GM13977 (cell line): ENCODE data around the gene PGAM5.

Experiments
- DNase-seq: peaks from one replicate; pipeline ENCODE4 v3.0.0; 2012; ENCODE audit warnings: low spot score
- in situ Hi-C: fragments of 300-500 bp; cut with MboI; formaldehyde crosslinking; loops from one replicate; pipeline ENCODE4 v1.12.0; 2022; ENCODE audit warnings: low sequenced_read_pairs, low pct_unique_long_range_greater_than_20kb, mixed read lengths, inconsistent platforms; ENCODE audit not compliant: unreplicated experiment
- TF ChIP-seq, protein P1 (sequence below): IDR thresholded peaks from 2 replicates; pipeline ENCODE4 v1.5.1; 2012; ENCODE audit warnings: mild to moderate bottlenecking, control low read depth; ENCODE audit not compliant: insufficient read depth; ENCODE audit errors: extremely low read depth, missing control alignments

Gene PGAM5

DNA sequence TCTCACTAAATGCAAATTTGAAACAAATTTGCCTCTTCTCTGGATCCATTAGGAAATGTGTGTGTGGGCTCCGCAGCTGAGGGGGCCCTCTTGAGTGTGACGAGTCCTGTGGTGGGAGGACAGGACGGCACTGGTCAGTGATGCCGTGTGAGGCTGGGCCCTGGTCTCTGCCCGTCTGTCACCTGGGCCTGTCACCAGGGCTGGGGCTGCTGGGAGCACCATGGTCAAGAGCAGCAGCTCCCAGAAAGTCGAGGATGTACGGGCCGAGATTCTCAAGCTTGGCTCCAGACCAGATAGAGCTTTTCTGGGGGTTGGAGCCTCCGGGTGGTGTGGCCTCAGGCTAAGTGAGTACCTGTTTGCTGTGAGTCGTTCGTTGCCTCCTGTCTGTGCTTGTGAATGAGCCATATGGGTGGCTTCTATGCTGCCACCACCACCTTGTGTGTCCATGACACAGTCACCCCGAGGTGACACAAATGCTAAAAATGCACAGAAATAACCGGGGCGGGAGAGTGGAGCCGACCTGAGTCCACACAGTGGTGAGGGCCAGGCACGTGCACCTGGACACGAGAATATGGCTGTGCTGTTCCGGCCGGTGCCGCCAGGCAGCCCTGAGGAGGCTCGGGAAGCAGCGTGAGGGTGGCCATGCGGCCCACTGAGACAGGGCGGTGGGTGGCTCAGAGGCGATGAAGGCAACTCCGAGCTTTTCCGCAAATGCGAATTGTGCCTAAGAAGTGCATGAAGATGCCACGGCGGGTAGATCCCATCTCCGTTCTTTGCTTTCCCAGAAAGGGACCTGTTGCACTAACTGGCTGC lies 8.7 kb downstream of the PGAM5 start:
- DNase-seq, result no peak
- in situ Hi-C loops, result no loop called here

DNA sequence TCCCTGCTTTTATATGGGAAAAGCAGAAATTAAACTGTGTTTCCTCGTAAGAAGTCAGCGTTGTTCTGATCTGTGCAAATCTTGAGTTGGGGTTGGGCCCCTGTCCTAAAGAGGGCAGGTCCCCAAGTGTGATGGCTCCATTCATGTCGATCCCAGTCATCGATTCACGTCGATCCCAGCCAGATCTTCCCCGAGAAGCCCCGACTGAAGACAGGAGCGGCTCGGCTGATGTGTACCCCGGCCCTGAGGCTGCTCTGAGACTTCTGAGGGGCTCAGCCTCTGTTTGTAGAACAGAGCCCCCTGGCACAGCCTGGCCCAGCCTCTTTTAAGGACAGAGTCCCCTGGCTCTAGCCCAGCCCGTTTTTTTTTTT lies 9.3 kb downstream of the PGAM5 start:
- TF ChIP-seq, protein P1, sequence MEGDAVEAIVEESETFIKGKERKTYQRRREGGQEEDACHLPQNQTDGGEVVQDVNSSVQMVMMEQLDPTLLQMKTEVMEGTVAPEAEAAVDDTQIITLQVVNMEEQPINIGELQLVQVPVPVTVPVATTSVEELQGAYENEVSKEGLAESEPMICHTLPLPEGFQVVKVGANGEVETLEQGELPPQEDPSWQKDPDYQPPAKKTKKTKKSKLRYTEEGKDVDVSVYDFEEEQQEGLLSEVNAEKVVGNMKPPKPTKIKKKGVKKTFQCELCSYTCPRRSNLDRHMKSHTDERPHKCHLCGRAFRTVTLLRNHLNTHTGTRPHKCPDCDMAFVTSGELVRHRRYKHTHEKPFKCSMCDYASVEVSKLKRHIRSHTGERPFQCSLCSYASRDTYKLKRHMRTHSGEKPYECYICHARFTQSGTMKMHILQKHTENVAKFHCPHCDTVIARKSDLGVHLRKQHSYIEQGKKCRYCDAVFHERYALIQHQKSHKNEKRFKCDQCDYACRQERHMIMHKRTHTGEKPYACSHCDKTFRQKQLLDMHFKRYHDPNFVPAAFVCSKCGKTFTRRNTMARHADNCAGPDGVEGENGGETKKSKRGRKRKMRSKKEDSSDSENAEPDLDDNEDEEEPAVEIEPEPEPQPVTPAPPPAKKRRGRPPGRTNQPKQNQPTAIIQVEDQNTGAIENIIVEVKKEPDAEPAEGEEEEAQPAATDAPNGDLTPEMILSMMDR, result no peak
- DNase-seq, result no peak
- in situ Hi-C loops, result no loop called here

More for the DNA sequence above, 8.7 kb downstream of the PGAM5 start:
- TF ChIP-seq, protein P1, result no peak

DNA sequence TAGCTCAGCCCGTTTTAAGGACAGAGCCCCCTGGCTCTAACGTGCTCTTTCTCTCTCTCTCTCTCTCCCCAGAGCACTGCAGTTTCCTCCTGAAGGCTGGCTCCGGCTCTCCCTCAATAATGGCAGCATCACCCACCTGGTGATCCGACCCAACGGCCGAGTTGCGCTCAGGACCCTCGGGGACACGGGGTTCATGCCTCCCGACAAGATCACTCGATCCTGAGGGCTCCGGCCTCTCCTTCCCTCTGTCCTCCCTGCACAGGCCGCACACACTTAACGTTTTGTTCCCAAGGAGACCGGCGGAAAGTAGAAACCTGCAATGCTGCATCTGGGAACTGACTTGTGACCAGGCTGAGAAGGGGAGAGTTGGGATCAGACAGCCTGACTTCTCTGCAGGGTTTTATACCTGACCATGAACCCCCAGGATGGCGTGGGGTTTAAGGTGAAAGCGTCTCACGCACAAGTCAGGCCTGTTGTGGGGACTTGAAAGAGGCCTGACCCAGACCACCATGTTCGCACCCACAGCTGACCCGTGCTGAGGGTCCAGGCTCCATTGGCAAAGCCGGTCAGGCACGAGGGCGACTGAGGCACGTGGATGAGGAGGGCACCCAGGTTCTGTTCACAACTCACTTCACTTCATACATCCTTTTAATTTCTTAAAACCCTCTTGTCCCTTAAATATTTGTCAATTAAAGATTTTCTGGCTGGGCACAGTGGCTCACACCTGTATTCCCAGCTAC lies 10.1 kb downstream of the PGAM5 start:
- in situ Hi-C loops, result no loop called here
- no peak for DNase-seq
- TF ChIP-seq, protein P1, result no peak

DNA sequence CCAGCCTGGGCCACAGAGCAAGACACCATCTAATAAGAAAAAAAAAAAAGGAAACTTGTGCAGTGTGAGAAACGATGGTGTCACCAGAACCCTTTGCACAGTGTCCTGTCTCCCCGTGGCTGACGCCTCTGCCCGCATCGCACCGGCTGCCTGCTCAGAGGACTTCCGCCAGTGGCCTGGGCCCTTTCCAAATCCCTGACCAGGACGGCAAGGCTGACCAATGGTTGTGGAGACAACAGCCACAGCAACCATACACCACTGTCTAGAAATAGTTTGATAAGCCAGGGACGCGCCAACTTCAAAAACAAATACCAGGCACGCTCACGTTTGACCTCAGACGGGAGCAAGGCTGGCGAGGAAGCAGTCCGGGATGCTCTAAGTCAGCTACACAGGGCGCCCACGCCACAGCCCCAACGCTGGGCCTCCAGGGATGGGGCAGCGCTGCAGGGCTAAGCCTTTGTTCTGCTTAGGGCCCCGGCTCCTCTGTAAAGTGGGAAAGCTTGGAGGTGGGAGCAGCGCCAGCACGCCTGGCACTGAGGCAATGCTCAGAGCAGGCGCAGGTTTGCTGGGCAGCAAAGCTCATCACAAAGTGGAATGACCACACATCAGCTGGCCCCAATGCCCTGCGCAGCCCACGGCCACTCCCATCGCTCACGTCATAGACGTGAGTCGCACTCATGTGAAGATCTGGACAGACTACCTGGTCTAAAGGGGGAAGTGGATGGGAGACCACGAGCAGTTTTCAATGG lies 12.5 kb downstream of the PGAM5 start:
- in situ Hi-C loops, result no loop called here
- TF ChIP-seq, protein P1, result no peak

DNA sequence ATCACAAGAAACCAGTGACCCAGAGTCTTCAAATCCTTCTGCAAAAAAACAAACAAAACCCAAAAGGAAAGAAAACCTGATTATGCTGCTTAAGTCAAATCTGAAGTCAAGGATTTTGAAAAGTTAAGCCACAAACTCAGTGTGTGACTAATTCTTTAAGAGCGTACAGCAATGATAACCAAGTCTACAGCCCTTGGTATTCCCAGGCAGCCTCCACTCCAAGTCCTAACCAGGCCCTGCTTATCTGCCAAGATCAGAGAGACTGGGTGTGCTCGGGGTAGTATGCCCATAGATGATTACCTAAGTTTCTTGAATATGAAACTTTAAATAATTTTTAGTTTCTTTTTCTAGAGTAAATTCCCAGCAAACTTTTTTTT lies 13.1 kb downstream of the PGAM5 start:
- in situ Hi-C loops, result no loop called here
- TF ChIP-seq, protein P1, result no peak
- DNase-seq, result no peak

More for the DNA sequence above, 12.5 kb downstream of the PGAM5 start:
- no peak for DNase-seq

DNA sequence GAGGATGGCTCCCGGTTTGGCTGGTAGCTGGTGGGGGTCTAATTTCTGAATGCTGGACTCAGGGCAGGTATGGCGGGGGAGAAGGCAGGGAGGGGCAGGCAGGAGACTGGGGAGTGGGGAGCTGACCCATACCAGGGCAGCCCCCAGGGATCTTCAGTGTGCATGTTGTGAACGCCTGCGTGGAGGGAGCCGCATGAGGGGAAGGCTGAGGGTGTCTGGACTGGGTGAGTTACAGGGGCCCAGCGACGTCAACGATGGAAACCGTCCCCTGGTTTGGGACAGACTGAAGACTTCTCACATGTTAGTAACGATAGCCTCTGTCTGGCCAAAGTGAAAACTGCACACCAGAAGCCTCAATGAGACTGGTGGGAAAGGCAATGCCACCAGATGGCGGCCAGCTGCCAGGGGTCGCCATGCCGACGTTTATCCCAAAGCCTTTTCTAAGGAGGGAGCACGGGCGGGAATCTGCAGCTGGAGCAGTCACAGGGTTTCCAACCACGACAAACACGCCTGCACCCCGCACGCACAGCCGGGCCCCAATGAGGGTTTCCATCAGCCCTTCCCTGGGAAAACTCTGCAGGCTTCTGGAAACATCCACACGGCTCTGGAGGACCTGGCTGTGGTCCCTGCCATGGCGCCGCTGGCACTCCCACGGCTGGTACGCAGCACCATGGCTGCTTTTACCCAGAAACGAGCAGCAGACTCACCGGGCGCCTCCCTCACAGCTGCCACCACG lies 14.0 kb downstream of the PGAM5 start:
- in situ Hi-C loops, result no loop called here
- DNase-seq, result no peak
- TF ChIP-seq, protein P1, result no peak
